ENCODE results near the gene FAM163A.
"Not testable (repeated sequence)": the region's sequence is repeated elsewhere in the genome, so short reads cannot be mapped to it uniquely, and the experiment has no call there.

Gene FAM163A

DNA sequence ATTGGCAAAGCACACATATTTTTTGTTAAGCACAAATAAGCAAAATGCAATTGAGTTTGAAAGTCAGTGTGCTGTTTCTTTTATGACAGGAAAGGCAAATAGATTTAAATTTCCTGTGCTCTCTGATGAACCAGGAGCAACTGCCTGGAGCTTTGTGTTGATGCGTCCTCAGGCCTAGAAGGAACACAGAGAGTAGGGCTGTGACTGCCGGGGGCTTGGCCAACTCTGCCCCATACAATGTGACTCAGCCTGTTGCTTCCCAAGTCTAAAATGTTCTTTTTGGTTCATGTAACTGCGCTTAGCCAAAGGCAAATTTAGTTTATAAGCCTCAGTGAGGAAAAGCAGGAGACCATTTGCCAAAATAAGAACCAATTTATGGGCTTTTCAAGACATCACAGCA lies 97.0 kb downstream of the FAM163A start:
- TF ChIP-seq, protein P1, sequence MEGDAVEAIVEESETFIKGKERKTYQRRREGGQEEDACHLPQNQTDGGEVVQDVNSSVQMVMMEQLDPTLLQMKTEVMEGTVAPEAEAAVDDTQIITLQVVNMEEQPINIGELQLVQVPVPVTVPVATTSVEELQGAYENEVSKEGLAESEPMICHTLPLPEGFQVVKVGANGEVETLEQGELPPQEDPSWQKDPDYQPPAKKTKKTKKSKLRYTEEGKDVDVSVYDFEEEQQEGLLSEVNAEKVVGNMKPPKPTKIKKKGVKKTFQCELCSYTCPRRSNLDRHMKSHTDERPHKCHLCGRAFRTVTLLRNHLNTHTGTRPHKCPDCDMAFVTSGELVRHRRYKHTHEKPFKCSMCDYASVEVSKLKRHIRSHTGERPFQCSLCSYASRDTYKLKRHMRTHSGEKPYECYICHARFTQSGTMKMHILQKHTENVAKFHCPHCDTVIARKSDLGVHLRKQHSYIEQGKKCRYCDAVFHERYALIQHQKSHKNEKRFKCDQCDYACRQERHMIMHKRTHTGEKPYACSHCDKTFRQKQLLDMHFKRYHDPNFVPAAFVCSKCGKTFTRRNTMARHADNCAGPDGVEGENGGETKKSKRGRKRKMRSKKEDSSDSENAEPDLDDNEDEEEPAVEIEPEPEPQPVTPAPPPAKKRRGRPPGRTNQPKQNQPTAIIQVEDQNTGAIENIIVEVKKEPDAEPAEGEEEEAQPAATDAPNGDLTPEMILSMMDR (IDR thresholded peaks at IDR 0.05; ENCODE audit: borderline replicate concordance, insufficient read depth, low read depth, low read length) = no peak
- no peak overlapping the region for H3K4me3 ChIP-seq (ENCODE audit: low read depth, low read length)

DNA sequence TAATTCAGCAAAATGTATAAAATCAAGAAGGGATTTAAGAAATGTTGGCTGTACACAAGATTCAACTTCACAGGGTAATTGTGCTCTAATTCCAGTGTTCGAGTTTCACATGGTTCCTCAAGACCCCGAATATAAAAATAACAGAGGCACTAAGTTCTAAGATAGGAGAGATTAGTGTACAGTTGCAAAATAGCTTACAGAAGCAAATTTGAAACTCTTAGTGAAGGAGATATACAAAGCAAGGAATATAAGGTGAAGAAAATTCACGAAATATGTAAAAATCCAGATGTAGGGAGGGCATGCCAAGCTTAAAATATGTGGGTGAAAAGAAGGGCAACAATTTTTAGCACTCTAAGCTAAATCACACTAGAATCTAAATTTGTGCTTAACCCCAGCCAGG lies 105.1 kb downstream of the FAM163A start:
- TF ChIP-seq, protein P1 (IDR thresholded peaks at IDR 0.05; ENCODE audit: borderline replicate concordance, insufficient read depth, low read depth, low read length) = no peak
- H3K4me3 ChIP-seq (ENCODE audit: low read depth, low read length) = no peak overlapping the region

DNA sequence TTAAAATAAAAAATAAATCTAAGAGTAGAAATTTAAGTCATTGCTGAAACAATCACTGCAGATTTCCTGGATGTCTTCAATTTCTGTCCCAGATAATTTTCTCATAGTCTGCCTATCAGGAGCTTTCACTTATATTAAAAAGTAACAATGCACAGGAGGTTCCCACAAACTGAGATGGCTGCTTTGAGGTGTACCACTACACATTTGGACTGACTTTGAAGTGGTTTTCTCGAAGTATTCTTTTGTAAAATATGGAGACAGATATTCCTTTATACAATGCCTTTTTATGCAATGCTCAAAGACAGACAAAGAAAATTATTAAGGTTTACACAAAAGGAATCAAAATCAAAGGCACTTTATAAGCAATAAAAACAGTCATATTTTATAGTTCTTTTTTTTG lies 110.0 kb downstream of the FAM163A start:
- H3K4me3 ChIP-seq (ENCODE audit: low read depth, low read length) = no peak overlapping the region
- TF ChIP-seq, protein P1 (IDR thresholded peaks at IDR 0.05; ENCODE audit: borderline replicate concordance, insufficient read depth, low read depth, low read length) = no peak

DNA sequence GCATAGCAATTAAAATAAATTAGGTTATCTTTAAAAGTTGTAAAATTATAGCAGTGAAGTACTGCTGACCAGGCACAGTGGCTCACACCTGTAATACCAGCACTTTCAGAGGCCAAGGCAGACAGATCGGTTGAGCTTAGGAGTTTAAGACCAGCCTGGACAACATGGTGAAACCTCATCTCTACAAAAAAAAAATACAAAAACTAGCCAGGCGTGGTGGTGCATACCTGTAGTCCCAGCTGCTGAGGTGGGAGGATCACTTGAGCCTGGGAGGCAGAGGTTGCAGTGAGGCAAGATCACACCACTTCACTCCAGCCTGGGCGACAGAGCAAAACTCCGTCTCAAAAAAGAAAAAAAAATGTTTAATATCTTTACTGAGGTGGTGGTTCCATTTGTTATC lies 112.7 kb downstream of the FAM163A start:
- not testable (repeated sequence) for H3K4me3 ChIP-seq (ENCODE audit: low read depth, low read length)

DNA sequence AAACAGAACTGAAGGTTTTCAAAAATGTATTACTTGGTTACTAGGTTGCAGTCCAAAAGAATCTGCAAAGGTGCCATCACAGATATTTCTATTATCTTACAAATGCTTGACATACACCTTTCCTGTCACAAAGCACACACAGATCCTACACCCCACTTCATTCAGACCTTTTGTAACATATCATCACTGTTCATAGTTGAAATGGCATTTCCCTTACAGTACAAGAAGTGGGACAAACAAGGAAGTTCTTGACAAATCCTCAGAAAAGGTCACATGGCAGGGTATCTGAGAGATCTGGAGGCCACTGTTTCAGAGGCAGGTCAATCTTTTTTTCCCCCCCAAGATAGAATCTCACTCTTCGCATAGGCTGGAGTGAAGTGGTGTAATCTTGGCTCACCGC lies 113.2 kb downstream of the FAM163A start:
- no peak overlapping the region for H3K4me3 ChIP-seq (ENCODE audit: low read depth, low read length)
- TF ChIP-seq, protein P1 (IDR thresholded peaks at IDR 0.05; ENCODE audit: borderline replicate concordance, insufficient read depth, low read depth, low read length) = no peak

DNA sequence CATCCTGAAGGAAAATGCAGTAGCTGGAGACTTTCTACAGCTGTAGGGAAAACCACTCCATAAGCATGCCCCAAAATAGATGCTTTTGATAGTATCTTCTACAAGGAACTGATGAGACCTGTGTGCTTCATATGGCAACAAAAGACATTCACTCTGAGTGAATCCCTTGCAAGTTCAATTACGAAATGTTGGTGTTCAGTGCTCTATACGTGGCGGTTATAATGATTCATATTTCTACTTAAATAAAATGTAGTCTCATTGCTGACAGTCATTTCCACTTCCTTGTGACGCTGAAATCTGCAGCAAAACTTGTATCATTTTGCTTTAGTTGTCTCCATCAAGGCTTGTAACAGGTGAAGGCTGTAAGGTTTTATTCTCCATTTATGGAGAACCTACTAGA lies 113.9 kb downstream of the FAM163A start:
- H3K4me3 ChIP-seq (ENCODE audit: low read depth, low read length) = no peak overlapping the region
- TF ChIP-seq, protein P1 (IDR thresholded peaks at IDR 0.05; ENCODE audit: borderline replicate concordance, insufficient read depth, low read depth, low read length) = no peak

DNA sequence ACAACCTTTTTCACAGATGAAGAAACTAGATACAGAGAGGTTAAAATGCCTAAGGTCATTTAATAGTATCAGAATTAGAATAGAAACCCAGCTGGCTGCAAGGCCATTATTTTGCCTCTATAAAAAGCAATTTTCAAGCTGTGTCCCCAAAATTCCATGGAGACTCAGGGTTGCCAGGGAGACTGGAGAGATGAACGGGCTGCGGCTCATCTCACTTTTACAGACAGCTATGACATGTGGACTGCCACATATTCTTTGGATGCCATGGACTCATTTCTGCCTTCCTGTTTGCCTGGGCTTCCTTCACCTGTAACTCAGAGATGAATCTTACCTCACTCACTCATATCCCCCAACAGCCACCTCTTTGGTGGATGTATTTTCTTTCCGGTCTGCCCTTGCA lies 117.6 kb downstream of the FAM163A start:
- TF ChIP-seq, protein P1 (IDR thresholded peaks at IDR 0.05; ENCODE audit: borderline replicate concordance, insufficient read depth, low read depth, low read length) = no peak
- no peak overlapping the region for H3K4me3 ChIP-seq (ENCODE audit: low read depth, low read length)

DNA sequence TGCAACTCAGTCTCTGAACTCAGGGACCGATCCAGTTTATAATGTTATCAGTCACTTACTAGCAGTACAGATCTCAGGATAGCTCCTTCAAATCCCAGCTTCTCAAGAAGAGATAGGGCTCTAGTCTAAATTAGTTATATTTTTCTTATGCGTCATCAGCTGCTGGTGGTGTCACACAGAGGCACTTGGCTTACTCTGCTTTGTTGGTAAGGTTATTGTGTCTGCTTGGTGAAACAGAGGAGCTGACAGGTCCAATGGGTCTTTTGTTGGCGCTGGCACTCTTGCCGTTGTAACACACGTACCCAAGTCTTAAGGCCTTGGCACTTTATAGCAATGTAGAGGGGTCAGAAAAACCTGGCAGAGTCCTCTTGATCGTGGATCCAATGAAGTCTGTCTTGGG lies 122.3 kb downstream of the FAM163A start:
- H3K4me3 ChIP-seq (ENCODE audit: low read depth, low read length) = no peak overlapping the region
- TF ChIP-seq, protein P1 (IDR thresholded peaks at IDR 0.05; ENCODE audit: borderline replicate concordance, insufficient read depth, low read depth, low read length) = no peak
